HG03521 (cell line): ENCODE results near the gene CLDN25.
"Not testable (repeated sequence)": the region's sequence is repeated elsewhere in the genome, so short reads cannot be mapped to it uniquely, and the experiment has no call there.

ENCODE experiments used
- ATAC-seq: cut with Tn5 transposase; IDR thresholded peaks from one replicate; pipeline ENCODE4 v1.9.1; 2021; ENCODE audit warnings: mild to moderate bottlenecking, moderate library complexity; ENCODE audit not compliant: unreplicated experiment

The CLDN25 gene

DNA sequence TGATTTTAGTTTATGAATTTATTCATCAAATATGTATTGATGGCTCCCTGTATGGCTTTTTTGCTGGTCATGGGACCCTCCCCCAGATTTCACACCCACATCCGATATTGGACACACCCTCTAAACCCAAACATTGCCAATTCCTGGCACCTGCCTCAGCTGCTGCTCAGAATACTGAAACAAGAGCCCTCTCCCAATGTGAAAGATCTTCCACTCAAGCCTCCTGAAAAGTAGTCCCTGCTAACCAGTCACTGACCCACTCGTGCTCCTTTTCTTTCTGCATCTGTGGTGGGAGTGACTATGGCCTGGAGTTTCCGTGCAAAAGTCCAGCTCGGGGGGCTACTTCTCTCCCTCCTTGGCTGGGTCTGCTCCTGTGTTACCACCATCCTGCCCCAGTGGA, at the start of gene CLDN25:
Gene CLDN25, plus strand, starts transcription at position 301 of the 400 bp plus-strand sequence. Its CDS starts 0 bp downstream, at position 301.
- ATAC-seq: no peak

DNA sequence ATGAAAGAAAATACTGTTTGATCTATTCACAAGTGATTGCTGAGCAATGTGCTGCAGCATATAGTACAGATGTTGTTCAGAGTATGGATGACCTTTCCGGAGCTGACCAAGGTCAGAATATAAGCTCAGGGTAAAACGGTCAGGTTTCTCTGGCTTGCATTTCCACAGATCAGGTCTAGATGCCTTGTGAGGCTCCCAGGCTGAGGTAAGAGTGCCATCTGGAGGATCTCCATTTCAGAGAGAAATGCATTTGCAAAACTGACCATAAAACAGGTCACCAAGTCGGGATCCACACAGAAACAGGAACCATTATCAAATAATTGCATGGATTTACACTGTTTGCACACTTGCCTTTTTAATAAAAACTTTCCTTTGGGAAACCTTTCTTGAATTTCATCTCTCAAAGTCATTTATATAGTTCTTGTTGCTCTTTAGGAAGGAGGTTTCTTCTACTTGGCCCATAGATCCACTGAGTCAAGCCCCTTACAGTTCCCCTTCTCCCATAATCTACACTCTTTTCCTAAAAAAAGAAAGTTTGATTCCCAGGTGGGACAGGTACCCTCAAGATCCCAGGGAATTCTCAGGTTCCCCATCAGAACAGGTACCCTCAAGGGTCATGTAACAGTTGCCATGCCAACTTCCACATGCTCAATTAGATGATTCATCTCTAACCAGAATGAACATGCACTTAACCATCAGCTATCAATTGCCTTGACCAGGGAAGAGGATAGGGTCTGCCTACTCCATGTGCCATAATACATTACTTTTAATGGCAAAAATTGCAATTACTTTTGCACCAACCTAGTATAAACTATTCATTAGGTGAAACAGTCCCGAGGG, 48.5 kb upstream of the CLDN25 start:
- no peak for ATAC-seq

DNA sequence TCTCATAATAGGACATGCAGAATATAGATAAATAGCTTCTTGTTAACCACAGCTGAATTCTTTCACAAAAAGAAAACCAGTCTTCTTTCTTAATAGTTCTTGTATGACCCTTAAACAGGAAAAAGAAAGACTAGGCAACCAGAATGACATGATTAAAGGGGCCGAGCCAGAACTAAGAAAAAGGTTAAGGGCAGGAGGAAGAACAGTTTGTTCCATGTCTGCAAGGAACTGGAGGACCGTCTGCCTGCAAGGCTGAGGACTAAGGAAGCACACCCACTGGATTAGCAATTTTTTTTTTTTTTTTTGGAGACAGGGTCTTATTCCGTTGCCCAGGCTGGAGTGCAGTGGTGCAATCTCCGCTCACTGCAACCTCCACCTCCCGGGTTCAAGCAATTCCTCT, 47.5 kb upstream of the CLDN25 start:
- no peak for ATAC-seq

DNA sequence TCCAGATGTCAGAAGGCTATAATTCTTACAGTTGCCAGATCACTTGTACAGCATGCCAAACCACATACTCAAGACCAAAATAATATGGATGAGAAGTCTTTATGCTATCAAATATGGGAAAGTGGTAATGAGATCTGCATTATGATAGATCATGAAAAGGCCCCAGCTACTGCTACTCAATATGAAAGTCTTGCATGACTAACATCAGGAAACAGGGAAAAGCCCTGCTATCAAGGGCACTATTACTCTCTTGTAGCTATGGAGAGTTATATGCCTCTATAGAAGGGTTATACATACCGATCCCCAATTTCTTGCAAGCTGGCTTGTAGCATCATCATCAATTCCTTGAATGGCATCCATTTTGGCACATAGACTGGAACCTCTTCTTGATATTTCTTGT, 43.3 kb upstream of the CLDN25 start:
- ATAC-seq: no peak

DNA sequence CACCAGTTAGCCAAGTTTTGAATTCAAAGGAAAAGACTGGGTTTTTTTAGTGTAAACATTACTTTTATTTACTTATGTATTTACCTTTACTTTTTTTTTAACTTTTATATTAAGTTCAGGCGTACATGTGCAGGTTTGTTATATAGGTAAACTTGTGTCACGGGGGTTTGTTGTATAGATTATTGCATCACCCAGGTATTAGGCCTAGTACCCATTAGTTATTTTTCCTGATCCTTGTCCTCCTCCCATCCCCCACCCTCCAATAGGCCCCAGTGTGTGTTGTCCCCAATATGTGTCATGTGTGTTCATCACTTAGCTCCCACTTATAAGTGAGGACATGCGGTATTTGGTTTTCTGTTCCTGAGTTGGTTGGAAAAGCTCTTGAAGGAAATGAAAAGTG, 26.7 kb upstream of the CLDN25 start:
- ATAC-seq: no peak

DNA sequence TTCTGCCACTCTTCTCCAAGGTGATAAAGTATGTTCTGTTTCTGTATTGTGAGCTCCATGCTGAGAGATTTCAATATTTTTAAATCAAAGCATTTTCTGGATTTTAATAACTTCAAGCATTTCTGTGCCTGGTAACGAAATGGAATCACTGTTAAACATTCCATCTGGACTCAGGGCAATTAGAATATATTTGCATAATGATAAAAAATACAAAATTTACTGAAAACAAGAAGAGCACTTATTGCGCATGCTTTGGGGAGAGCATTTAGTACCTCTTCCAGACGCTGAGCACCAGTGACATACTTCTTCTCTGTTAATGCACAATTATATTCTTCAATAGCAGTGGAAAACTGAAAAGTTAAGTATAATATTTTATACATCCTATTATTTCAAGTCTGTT, 19.4 kb upstream of the CLDN25 start:
- ATAC-seq: no peak

DNA sequence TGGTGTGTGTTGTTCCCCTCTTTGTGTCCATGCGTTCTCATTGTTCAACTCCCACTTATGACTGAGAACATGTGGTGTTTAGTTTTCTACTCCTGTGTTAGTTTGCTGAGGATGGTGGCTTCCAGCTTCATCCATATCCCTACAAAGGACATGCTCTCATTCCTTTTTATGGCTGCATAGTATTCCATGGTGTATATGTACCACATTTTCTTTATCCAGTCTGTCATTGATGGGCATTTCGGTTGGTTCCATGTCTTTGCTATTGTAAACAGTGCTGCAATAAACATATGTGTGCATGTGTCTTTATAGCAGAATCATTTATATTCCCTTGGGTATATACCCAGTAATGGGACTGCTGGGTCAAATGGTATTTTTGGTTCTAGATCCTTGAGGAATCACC, 16.6 kb upstream of the CLDN25 start:
- ATAC-seq: not testable (repeated sequence)

DNA sequence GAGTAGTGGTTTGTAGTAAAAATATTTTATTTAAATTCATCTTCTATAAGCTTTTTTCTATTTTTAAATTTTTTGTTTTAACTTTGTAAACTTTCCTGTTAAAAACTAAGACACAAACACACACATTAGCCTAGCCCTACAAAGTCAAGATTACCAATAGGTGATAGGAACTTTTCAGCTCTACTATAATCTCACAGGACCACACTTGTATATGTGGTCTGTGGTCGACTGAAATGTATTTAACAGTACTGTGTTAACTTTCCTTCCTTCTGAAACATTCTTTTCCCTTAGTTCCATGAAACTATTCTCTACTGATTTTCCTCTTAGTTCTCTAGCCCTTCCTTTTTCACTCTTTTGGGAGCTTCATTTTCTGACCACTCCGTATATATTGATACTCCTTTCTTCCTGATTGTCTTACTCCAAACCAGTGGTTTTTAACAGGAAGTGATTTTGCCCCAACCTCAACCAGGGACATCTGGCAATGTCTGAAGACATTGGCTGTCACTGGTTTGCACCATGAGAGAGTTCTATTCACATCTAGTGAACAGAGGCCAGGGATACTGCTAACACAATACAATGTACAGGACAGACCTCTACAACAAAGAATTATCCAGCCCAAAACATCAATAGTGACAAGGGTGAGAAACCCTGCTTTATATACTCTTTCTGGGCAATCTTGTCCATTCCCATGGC, 14.9 kb upstream of the CLDN25 start:
- no peak for ATAC-seq

DNA sequence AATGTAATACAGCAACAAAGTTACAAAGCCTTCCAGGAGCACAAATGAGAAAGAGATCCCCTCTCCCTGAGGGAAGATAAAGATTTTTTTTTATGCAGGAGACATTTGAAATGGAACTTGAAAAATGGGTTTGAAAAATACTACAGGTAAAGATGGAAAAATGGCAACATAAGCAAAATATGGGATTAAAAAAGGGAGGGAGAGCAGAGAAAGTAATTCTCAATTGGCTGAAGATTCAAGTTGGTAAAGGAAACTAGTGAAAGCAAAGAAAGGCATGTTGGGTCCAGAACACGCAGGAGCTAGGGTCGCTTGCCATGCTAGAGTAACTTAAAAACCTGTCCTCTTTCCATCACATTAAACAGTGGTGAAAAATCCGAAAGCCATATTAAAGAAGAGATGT, 7.6 kb upstream of the CLDN25 start:
- ATAC-seq: no peak

DNA sequence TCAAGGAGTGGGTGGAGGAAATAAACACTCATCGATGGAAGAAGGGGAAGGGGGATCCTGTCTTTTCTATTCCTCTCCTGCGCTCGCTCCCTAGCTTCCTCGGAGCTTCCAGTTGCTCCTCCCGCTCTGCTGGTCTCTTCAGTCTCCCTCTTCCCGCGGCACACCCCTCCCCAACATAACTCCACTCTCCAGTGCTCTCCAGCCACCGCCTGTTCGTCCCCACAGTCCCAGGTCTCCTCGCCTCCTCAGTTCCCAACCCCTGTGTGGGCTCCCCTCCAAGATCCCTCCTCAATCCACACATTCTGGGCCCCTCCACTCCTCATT, 6.5 kb upstream of the CLDN25 start:
- no peak for ATAC-seq

DNA sequence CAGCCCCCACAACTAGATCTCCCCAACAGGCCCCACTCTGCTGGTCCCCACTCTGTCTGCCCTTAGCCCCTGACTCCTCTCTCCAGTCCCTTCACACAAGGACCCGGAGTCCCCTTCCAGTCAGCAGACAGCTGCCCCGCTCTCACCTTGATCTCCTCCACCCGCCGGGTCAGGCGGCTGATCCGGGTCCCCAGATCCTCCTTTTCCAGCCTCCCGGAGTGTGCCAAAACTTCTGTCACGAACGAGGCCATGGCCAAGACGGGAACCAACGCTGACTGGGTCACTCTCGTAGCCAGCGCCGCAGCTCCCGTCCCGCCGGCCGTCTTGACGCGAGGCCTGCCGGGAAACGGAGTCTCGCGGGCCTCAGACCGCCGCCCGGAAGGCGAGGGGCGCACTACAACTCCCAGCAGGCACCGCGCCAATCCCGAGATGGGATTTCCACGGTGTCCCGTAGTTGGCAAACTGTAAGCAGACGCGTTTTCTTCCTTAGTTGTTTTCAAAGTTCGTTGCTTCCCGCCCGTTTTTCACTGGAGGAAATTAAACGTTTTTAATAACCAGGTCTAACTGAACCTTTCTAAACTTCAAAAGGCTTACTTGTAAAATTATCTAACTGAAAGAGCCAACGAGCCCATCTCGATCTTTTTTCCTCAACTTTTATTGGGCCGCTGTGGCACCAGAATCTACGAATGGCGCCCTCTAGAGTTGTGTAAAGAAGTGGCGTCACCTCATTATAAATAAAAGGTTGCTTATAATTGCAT, 6.0 kb upstream of the CLDN25 start, which contains the start of gene ZW10:
Gene ZW10, minus strand, starts transcription at position 277 of the 758 bp plus-strand sequence. Its CDS starts 26 bp downstream, at position 251.
- ATAC-seq: peak; percentile 99

DNA sequence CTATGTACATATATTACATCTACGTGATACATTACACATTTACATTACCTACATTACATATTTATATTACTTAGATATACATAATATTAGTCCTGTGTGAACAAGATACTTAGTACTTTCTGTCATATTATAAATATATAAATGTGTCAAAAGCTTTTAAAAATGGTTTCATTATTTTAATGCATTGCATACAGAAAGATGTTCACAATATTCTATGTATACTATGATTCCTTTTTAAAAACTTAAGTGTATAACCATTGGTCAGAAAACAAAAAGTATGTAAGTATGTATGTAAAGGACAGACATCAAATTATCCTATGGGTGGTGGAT, 5.5 kb upstream of the CLDN25 start:
- ATAC-seq: no peak

DNA sequence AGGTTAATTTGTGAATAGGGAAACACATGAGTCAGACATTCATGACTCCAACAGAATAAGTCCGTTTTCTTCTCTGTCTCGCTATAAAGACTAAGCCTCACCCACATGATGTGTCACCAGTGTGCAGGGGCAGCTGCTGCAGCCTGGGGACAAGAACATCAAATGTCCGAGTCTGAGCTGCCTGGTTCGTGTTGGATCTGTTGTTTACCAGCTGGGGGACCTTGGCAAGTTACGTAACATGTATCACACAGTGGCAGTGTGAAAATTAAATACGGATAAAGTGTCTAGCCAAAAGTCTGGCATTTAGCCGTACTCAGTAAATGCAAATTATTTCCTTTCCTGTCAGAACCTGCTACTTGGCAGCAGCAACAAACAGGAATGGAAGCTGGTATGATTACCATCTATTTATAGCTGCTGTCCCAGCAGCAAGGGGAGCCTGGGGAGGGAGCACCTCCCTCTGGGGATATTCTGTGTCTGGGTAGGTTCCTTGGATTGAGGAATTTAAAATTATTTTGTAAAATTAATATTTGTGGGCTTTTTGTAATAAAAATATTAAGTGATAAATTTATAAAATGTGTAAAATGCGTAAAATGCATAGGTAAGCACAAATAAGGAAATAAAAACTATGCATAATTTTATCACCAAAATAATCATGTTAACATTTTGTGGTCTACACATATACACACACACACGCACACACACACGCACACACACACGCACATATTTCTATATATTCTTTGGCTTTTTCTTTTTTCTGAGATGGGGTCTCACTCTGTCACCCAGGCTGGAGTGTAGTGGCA, 1.3 kb upstream of the CLDN25 start:
- no peak for ATAC-seq

DNA sequence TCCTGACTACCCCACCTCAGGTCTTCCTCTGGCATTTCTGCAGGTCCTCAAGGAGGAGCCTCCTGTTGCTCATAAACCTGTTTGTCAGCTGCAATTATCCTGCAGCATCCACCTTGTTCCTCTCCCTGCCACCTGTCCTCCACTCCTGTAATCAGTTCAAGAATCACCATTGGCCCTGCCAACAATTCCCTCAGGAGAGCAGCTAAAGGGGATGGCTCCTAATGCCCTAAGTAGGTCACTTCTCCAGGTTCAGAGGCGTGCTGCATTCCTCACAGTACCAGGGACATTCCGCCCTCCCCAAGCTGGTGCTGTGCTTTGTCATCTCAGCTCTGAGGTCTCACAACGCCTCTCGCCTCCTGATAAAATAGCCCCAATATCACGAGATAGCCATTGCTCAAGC, 2.1 kb downstream of the CLDN25 start:
- no peak for ATAC-seq

DNA sequence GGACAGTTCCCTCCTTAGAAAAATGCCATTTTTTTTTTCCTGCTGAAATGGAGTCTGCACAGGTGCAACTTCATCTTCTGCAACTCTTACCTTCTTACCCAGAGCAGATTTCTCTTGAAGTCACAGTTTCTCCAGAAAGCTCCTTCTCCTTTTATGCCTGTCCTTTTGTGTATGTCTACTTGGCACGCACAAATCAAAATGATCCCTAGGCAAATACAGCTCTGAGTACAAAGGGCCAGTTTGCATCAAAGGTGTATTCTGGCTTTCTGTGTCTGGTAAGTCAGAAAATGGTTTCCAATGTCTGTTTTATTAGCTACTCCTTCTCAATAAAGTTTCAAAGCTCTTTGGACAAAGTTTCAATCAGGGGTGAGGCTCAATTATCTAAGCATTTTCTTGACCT, 2.5 kb downstream of the CLDN25 start:
- no peak for ATAC-seq

DNA sequence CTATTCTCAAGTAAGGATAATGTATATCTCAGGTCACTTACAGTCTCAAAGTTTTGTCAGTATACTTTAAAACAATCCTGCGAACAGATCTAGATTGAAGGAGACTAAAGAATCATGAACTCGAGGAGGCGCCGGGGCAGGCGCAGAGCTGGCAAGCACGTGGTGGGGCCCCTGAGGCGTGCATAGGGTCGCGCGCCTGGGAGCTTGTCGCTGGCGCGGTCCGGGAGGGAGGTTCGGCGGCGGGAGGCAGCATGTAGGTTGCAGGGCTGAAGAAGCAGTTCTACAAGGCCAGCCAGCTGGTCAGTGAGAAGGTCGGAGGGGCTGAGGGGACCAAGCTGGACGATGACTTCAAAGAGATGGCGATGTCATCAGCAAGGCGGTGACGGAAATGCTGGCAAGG, 9.4 kb downstream of the CLDN25 start:
- ATAC-seq: not testable (repeated sequence)

DNA sequence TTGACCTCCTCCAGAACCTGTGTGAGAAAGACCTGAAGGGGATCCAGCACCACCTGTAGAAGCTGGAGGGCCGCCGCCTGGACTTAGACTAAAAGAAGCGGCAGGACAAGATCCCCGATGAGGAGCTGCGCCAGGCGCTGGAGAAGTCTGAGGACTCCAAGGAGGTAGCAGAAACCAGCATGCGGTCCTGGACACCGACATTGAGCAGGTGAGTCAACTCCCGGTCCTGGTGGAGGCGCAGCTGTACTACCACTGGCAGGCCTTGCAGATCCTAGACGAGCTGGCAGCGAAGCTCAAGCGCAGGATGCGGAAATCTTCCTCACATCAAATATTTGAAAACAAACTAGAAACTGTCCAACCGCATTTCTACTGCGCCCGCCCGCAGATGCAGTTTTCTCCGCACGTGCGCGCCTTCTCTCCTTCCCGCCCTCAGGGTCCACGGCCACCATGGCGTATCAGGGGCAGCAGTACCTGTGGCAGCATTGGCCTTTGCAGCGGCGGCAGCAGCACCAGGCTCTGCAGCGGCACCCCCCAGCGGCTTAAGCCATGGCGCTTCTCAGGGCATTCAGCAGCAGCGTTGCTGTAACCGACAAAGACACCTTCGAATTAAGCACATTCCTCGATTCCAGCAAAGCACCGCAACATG, 10.2 kb downstream of the CLDN25 start:
- ATAC-seq: no peak

DNA sequence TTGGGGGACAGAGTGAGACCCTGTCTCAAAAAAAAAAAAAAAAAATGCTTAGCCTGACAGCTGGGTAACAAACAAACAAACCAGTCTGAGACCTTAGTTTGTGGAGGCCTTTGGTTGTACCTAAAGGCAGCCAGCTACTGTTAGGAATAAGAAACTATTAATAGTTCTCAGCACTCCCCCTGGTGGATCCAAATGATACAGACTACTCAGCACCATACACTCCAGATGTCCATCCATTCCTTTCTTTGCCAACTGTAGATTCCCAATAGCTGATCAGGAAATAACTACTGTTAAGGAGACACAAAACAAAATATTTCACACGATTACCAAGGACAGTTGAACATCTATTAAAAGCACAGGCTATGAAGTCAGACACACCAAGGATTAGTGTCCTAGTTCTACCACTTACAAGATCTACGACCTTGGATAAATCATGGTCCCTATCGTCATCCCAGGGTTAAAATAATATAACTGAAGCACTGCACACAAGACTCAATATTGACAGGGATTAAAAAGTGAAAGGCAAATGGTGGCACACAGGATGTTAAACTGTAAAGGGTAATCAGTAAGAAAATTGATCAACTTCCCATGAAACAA, 17.2 kb downstream of the CLDN25 start:
- ATAC-seq: peak; percentile 46

DNA sequence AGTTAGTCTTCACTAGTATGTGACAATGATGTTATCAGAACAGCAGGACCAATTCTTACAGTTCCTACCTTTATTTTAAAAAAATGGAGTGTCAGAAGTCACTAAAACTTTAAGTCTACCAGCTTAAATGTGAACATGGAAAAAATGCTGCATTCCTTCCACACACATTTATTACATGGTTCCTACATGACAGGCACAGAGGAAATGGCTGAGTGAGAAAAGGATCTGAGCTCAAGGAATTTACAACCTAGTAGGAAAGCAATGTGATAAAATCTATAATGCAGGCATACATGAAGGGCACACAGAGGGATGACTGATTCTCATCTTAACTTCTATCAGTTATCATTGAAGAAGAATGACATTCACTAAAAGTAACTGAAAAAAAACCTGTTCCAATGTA, 23.0 kb downstream of the CLDN25 start:
- no peak for ATAC-seq

DNA sequence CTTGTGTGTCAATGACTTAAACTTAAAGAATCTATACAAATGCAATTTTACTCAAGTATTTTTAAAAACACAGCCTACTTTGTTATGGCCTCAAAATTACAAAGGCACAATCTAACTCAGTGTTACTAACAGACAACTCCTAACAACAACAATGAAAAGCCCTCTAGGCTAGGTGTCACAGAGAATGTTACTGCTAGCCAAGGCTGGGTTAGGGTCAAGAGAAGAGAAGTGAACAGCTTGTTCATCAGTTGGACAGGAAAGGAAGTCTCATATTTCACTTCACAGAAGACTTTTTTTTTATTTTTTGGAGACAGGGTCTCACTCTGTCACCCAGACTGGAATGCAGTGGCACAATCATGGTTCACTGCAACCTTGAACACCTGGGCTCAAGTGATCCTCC, 26.0 kb downstream of the CLDN25 start:
- ATAC-seq: no peak
